H9 (cell line): ENCODE results near the gene CCDC81. TPM values are rescaled to one million over a fixed set of nuclear protein-coding genes. Genes with fewer than 3 reads are reported as not detected.

Experiments
- DNase-seq: peaks from one replicate; pipeline ENCODE4 v3.0.0-alpha.2; 2017
- H2AFZ ChIP-seq: one replicate; pipeline ENCODE4 v1.6.1; 2013; ENCODE audit warnings: mild to moderate bottlenecking, low read length, control low read depth, moderate library complexity
- H2AK5ac ChIP-seq: 2 replicates; pipeline ENCODE4 v1.6.1; 2013; ENCODE audit warnings: low read length, control low read depth, mixed read lengths; ENCODE audit not compliant: insufficient read length
- H2BK120ac ChIP-seq: one replicate; pipeline ENCODE4 v1.6.1; 2013; ENCODE audit warnings: low read depth, mild to moderate bottlenecking, low read length, control low read depth, inconsistent platforms; ENCODE audit not compliant: poor library complexity, severe bottlenecking
- H2BK12ac ChIP-seq: 2 replicates; pipeline ENCODE4 v1.6.1; 2013; ENCODE audit warnings: low read length, control low read depth, mixed read lengths, low read depth; ENCODE audit not compliant: insufficient read length
- H2BK15ac ChIP-seq: 2 replicates; pipeline ENCODE4 v1.6.1; 2013; ENCODE audit warnings: low read depth, low read length, control low read depth
- H2BK20ac ChIP-seq: one replicate; pipeline ENCODE4 v1.6.1; 2013; ENCODE audit warnings: low read depth, mild to moderate bottlenecking, low read length, control low read depth, inconsistent platforms; ENCODE audit not compliant: poor library complexity, severe bottlenecking
- H2BK5ac ChIP-seq: 2 replicates; pipeline ENCODE4 v1.6.1; 2013; ENCODE audit warnings: low read length, control low read depth, mixed read lengths; ENCODE audit not compliant: insufficient read length
- H3K14ac ChIP-seq: 2 replicates; pipeline ENCODE4 v1.6.1; 2013; ENCODE audit warnings: low read length, control low read depth; ENCODE audit not compliant: insufficient read depth
- H3K18ac ChIP-seq: 2 replicates; pipeline ENCODE4 v1.6.1; 2013; ENCODE audit warnings: low read depth, mild to moderate bottlenecking, mixed read lengths, low read length, control low read depth; ENCODE audit not compliant: insufficient read length
- H3K23ac ChIP-seq: 2 replicates; pipeline ENCODE4 v1.6.1; 2013; ENCODE audit warnings: low read length, control low read depth, mixed read lengths, low read depth; ENCODE audit not compliant: insufficient read length
- H3K23me2 ChIP-seq: 2 replicates; pipeline ENCODE4 v1.6.1; 2013; ENCODE audit warnings: low read depth, mild to moderate bottlenecking, mixed read lengths, low read length, control low read depth; ENCODE audit not compliant: insufficient read length, poor library complexity, severe bottlenecking
- H3K27ac ChIP-seq: 2 replicates; pipeline ENCODE4 v1.5.1; 2013; ENCODE audit warnings: low read length, control low read depth, mixed read lengths, low read depth; ENCODE audit not compliant: insufficient read length
- H3K27me3 ChIP-seq: 2 replicates; pipeline ENCODE4 v1.6.1; 2013; ENCODE audit warnings: low read length, control low read depth, inconsistent platforms; ENCODE audit not compliant: insufficient read depth
- H3K4ac ChIP-seq: 2 replicates; pipeline ENCODE4 v1.6.1; 2013; ENCODE audit warnings: low read depth, mild to moderate bottlenecking, control low read depth, inconsistent platforms, low read length, moderate library complexity
- H3K4me1 ChIP-seq: 2 replicates; pipeline ENCODE4 v1.6.1; 2013; ENCODE audit warnings: low read length, control low read depth, inconsistent platforms; ENCODE audit not compliant: insufficient read depth
- H3K4me2 ChIP-seq: 2 replicates; pipeline ENCODE4 v1.6.1; 2013; ENCODE audit warnings: low read length, control low read depth, mixed read lengths; ENCODE audit not compliant: insufficient read length, insufficient read depth
- H3K56ac ChIP-seq: 2 replicates; pipeline ENCODE4 v1.6.1; 2013; ENCODE audit warnings: low read depth, mild to moderate bottlenecking, mixed read lengths, low read length, control low read depth; ENCODE audit not compliant: insufficient read length
- H3K79me1 ChIP-seq: 2 replicates; pipeline ENCODE4 v1.6.1; 2013; ENCODE audit warnings: low read depth, mild to moderate bottlenecking, moderate library complexity, low read length, control low read depth, inconsistent platforms; ENCODE audit not compliant: insufficient read depth, poor library complexity, severe bottlenecking
- H3K79me2 ChIP-seq: 2 replicates; pipeline ENCODE4 v1.6.1; 2013; ENCODE audit warnings: low read length, control low read depth, inconsistent platforms; ENCODE audit not compliant: insufficient read depth
- H3K9ac ChIP-seq: 2 replicates; pipeline ENCODE4 v1.6.1; 2013; ENCODE audit warnings: low read length, control low read depth, mixed read lengths; ENCODE audit not compliant: insufficient read length; ENCODE audit errors: extremely low read depth
- H3K9me3 ChIP-seq: one replicate; pipeline ENCODE4 v1.6.1; 2013; ENCODE audit warnings: low read depth, low read length, inconsistent platforms; ENCODE audit not compliant: control insufficient read depth
- H3T11ph ChIP-seq: one replicate; pipeline ENCODE4 v1.6.1; 2013; ENCODE audit warnings: mild to moderate bottlenecking, low read length, control low read depth, inconsistent platforms
- H4K20me1 ChIP-seq: one replicate; pipeline ENCODE4 v1.6.1; 2013; ENCODE audit not compliant: control insufficient read depth, insufficient read length, insufficient read depth
- H4K5ac ChIP-seq: 2 replicates; pipeline ENCODE4 v1.6.1; 2013; ENCODE audit warnings: low read depth, mild to moderate bottlenecking, mixed read lengths, low read length, control low read depth; ENCODE audit not compliant: insufficient read length
- H4K8ac ChIP-seq: replicated peaks from 2 replicates; pipeline ENCODE4 v1.6.1; 2013; ENCODE audit warnings: low read length, control low read depth, mixed read lengths, low read depth; ENCODE audit not compliant: insufficient read length
- H4K91ac ChIP-seq: 2 replicates; pipeline ENCODE4 v1.6.1; 2013; ENCODE audit warnings: low read depth, mild to moderate bottlenecking, moderate library complexity, mixed read lengths, low read length, control low read depth; ENCODE audit not compliant: insufficient read length
- H3K27ac Mint-ChIP-seq, 3 experiments: 2 replicates in 2 of 3; 3 replicates in 1 of 3; pipeline ENCODE4 v1.8.0; 2020 to 2021; ENCODE audit warnings: mixed read lengths in 3 of 3, mild to moderate bottlenecking in 1 of 3, moderate library complexity in 1 of 3
- H3K27me3 Mint-ChIP-seq: 2 replicates; pipeline ENCODE4 v1.8.0; 2021; ENCODE audit warnings: low read depth, mild to moderate bottlenecking, moderate library complexity, mixed read lengths
- H3K36me3 Mint-ChIP-seq, 3 experiments: 2 replicates in 2 of 3; 3 replicates in 1 of 3; pipeline ENCODE4 v1.8.0; 2020 to 2021; ENCODE audit warnings: low read depth in 3 of 3, mixed read lengths in 3 of 3; ENCODE audit not compliant: insufficient read depth in 1 of 3
- H3K4me1 Mint-ChIP-seq, 2 experiments: 2 replicates each; pipeline ENCODE4 v1.8.0; 2020; ENCODE audit warnings: mixed read lengths in 2 of 2
- H3K4me3 Mint-ChIP-seq, 2 experiments: 2 replicates in 1 of 2; 3 replicates in 1 of 2; pipeline ENCODE4 v1.8.0; 2020 to 2021; ENCODE audit warnings: mild to moderate bottlenecking in 2 of 2, mixed read lengths in 2 of 2, moderate library complexity in 1 of 2
- H3K9me3 Mint-ChIP-seq, 2 experiments: 2 replicates in 1 of 2; 3 replicates in 1 of 2; pipeline ENCODE4 v1.8.0; 2020; ENCODE audit warnings: mild to moderate bottlenecking in 2 of 2, mixed read lengths in 2 of 2, moderate library complexity in 1 of 2
- WGBS: extraction: QIAGEN DNeasy Blood & Tissue Kit; methylation state at CpG from one replicate; pipeline ENCODE4 v1.1.7; 2013; ENCODE audit warnings: missing lambda C conversion rate, low lambda C conversion rate, mixed read lengths; ENCODE audit not compliant: insufficient read length; ENCODE audit errors: extremely low coverage; 5-methylcytosine and 5-hydroxymethylcytosine counted together
- total RNA-seq: library from RNA; stranded (reverse); gene quantifications from 2 replicates; pipeline ENCODE4 v1.2.1, GENCODE V29; 2021
- TF ChIP-seq, protein P1 (sequence below): fragments of 200-600 bp; sonication (generic); conservative IDR thresholded peaks from 3 replicates; pipeline ENCODE4 v1.8.0; 2021; ENCODE audit warnings: antibody characterized with exemption, mild to moderate bottlenecking

CCDC81 gene
- total RNA-seq, 1 experiment from 2014 or later, result 0.52 TPM

DNA sequence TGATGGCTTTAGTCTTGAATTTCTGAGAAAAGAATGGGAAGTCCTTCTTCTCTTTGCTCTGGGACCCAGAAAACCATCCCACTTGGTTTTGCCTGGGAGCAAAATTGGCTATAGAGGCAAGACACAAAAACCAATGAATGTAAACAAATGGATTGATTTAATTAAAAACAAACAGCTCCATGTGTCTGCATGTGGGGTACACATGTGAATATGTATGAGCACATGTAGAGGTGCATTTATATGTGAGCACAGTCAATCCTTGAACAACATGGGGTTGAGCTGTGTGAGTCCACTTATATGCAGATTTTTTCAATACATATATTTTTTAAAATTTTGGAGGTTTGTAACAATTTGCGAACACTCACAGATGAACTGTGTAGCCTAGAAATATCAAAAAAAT lies 87.2 kb downstream of the CCDC81 start:
- Histone ChIP-seq H3K4me2 (no peak overlapping the region), H2BK15ac (no peak overlapping the region), H2AFZ (no peak overlapping the region), H4K5ac (no peak overlapping the region), H3K9me3 (no peaks in the 10 kb centered on the region), H3K79me2 (no peaks in the 10 kb centered on the region), H4K8ac (no peak overlapping the region), H2BK20ac (no peak overlapping the region), H3K4ac (no peak overlapping the region), H3K4me1 (no peaks in the 10 kb centered on the region), H3K14ac (no peak overlapping the region), H2BK12ac (no peak overlapping the region), H3K27me3 (no peaks in the 10 kb centered on the region), H3K23ac (no peak overlapping the region), H4K91ac (no peak overlapping the region), H4K20me1 (no peaks in the 10 kb centered on the region), H3K56ac (no peak overlapping the region), H2BK120ac (no peak overlapping the region), H3K27ac (no peak overlapping the region), H3K79me1 (no peaks in the 10 kb centered on the region), H3K23me2 (no peaks in the 10 kb centered on the region), H2AK5ac (no peak overlapping the region), H3K9ac (no peak overlapping the region), H3K18ac (no peak overlapping the region), H3T11ph (no peak overlapping the region), H2BK5ac (no peak overlapping the region)
- no CpG with 5 or more reads among the region's 1 CpG for WGBS
- no peak overlapping the region for H3K4me3 Mint-ChIP-seq
- H3K4me1 Mint-ChIP-seq, result peaks cover 5 to 6% of the 10 kb centered on the region in 2 experiments
- DNase-seq, result no peak
- H3K36me3 Mint-ChIP-seq, result no peaks in the 10 kb centered on the region
- H3K27me3 Mint-ChIP-seq, result peaks cover 2% of the 10 kb centered on the region; the same call in 1 of the 2 replicates
- H3K27ac Mint-ChIP-seq, result no peak overlapping the region
- TF ChIP-seq, protein P1, sequence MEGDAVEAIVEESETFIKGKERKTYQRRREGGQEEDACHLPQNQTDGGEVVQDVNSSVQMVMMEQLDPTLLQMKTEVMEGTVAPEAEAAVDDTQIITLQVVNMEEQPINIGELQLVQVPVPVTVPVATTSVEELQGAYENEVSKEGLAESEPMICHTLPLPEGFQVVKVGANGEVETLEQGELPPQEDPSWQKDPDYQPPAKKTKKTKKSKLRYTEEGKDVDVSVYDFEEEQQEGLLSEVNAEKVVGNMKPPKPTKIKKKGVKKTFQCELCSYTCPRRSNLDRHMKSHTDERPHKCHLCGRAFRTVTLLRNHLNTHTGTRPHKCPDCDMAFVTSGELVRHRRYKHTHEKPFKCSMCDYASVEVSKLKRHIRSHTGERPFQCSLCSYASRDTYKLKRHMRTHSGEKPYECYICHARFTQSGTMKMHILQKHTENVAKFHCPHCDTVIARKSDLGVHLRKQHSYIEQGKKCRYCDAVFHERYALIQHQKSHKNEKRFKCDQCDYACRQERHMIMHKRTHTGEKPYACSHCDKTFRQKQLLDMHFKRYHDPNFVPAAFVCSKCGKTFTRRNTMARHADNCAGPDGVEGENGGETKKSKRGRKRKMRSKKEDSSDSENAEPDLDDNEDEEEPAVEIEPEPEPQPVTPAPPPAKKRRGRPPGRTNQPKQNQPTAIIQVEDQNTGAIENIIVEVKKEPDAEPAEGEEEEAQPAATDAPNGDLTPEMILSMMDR, result no peak
- H3K9me3 Mint-ChIP-seq, result no peaks in the 10 kb centered on the region
